ENCODE data around the gene ABI2. TPM values are rescaled to one million over a fixed set of nuclear protein-coding genes. Genes with fewer than 3 reads are reported as not detected.

The ABI2 gene
- total and polyA plus RNA-seq, 4 donors = 5.4 to 10.5 (median 7.6) TPM

- no peaks in the 10 kb centered on the region for H3K27me3 ChIP-seq (ENCODE audit: control insufficient read depth in 4 of 4, insufficient read depth in 4 of 4, low read length in 3 of 4)
- H3K4me3 ChIP-seq (ENCODE audit: low read depth in 1 of 3, low read length in 3 of 3) = no peak overlapping the region
- H3K4me1 ChIP-seq (ENCODE audit: control insufficient read depth in 4 of 4, insufficient read depth in 4 of 4, low read length in 3 of 4) = no peaks in the 10 kb centered on the region
- TF ChIP-seq GABPA (IDR thresholded peaks at IDR 0.05 in 1 of 2, conservative IDR thresholded peaks at IDR 0.05 in 1 of 2) (no peak), JUND (IDR thresholded peaks at IDR 0.05) (no peak), TAF1 (conservative IDR thresholded peaks at IDR 0.05) (no peak), MAX (IDR thresholded peaks at IDR 0.05) (no peak), REST (IDR thresholded peaks at IDR 0.05) (no peak), HNF4G (IDR thresholded peaks at IDR 0.05) (no peak), ATF3 (IDR thresholded peaks at IDR 0.05) (no peak), EGR1 (IDR thresholded peaks at IDR 0.05; ENCODE audit: low read depth in 2 of 2) (no peak)
- no peak overlapping the region for H3K27ac ChIP-seq (ENCODE audit: low read depth in 1 of 2, low read length in 2 of 2)
- no peak overlapping the region for H3K9ac ChIP-seq (ENCODE audit: low read depth in 1 of 2, low read length in 2 of 2)
- no peaks in the 10 kb centered on the region for H3K9me3 ChIP-seq (ENCODE audit: control insufficient read depth in 4 of 4, low read length in 3 of 4)
- DNase-seq (ENCODE audit: low spot score) = no peak
- no peaks in the 10 kb centered on the region for H3K36me3 ChIP-seq (ENCODE audit: control insufficient read depth in 4 of 4, insufficient read depth in 3 of 4, low read depth in 1 of 4, low read length in 3 of 4)
These were observed 33.7 kb downstream of the ABI2 start for GRCh38 chr2:203361922-203362321.

GRCh38 chr2:203366639-203367466, 38.7 kb downstream of the ABI2 start:
- H3K27ac ChIP-seq (ENCODE audit: low read depth in 1 of 2, low read length in 2 of 2) = no peak overlapping the region
- 96% methylated on average over 5 of the region's 5 CpGs for WGBS
- H3K9ac ChIP-seq (ENCODE audit: low read depth in 1 of 2, low read length in 2 of 2) = no peak overlapping the region

More at GRCh38 chr2:203366639-203367466, 38.7 kb downstream of the ABI2 start:
- DNase-seq (ENCODE audit: low spot score) = no peak
- H3K4me3 ChIP-seq (ENCODE audit: low read depth in 1 of 3, low read length in 3 of 3) = no peak overlapping the region
- no peaks in the 10 kb centered on the region for H3K9me3 ChIP-seq (ENCODE audit: control insufficient read depth in 4 of 4, low read length in 3 of 4)
- TF ChIP-seq JUND (IDR thresholded peaks at IDR 0.05) = no peak
- TF ChIP-seq HNF4G (IDR thresholded peaks at IDR 0.05) = no peak
- TF ChIP-seq ATF3 (IDR thresholded peaks at IDR 0.05) = no peak
- TF ChIP-seq EGR1 (IDR thresholded peaks at IDR 0.05; ENCODE audit: low read depth in 2 of 2) = no peak
- no peak for TF ChIP-seq YY1 (IDR thresholded peaks at IDR 0.05)
- no peak for TF ChIP-seq REST (IDR thresholded peaks at IDR 0.05)
- TF ChIP-seq NR2F2 (IDR thresholded peaks at IDR 0.05) = no peak
- no peak for TF ChIP-seq FOXA2 (IDR thresholded peaks at IDR 0.05)
- TF ChIP-seq TAF1 (conservative IDR thresholded peaks at IDR 0.05) = no peak
- no peak for TF ChIP-seq RAD21 (IDR thresholded peaks at IDR 0.05)
- TF ChIP-seq RXRA (IDR thresholded peaks at IDR 0.05) = no peak
- TF ChIP-seq MAX (IDR thresholded peaks at IDR 0.05) = no peak
- no peak for TF ChIP-seq CTCF (IDR thresholded peaks at IDR 0.05; ENCODE audit: low read depth, low read length, missing input control)
- no peak for TF ChIP-seq GABPA (IDR thresholded peaks at IDR 0.05 in 1 of 2, conservative IDR thresholded peaks at IDR 0.05 in 1 of 2)
- no peak for TF ChIP-seq HNF4A (conservative IDR thresholded peaks at IDR 0.05)
- TF ChIP-seq ZBTB33 (IDR thresholded peaks at IDR 0.05) = no peak
- TF ChIP-seq SP1 (IDR thresholded peaks at IDR 0.05) = no peak
- no peak for TF ChIP-seq FOXA1 (IDR thresholded peaks at IDR 0.05)
- H3K27me3 ChIP-seq (ENCODE audit: control insufficient read depth in 4 of 4, insufficient read depth in 4 of 4, low read length in 3 of 4) = no peaks in the 10 kb centered on the region
- peaks cover 0 to 1% (median 0%) of the 10 kb centered on the region in 4 donors for H3K36me3 ChIP-seq (ENCODE audit: control insufficient read depth in 4 of 4, insufficient read depth in 3 of 4, low read depth in 1 of 4, low read length in 3 of 4)
- H3K4me1 ChIP-seq (ENCODE audit: control insufficient read depth in 4 of 4, insufficient read depth in 4 of 4, low read length in 3 of 4) = no peaks in the 10 kb centered on the region

Data from liver (tissue), 9 donors.